Measurements from ENCODE around the gene FAM124A. TPM values are rescaled to one million over a fixed set of nuclear protein-coding genes. Genes with fewer than 3 reads are reported as not detected.

Gene FAM124A
- total and polyA plus RNA-seq, 2 of the 8 experiments (the other 6 are each of a cell fraction or from before 2014, with no cell fraction given) = 40.7 to 49.9 TPM

DNA sequence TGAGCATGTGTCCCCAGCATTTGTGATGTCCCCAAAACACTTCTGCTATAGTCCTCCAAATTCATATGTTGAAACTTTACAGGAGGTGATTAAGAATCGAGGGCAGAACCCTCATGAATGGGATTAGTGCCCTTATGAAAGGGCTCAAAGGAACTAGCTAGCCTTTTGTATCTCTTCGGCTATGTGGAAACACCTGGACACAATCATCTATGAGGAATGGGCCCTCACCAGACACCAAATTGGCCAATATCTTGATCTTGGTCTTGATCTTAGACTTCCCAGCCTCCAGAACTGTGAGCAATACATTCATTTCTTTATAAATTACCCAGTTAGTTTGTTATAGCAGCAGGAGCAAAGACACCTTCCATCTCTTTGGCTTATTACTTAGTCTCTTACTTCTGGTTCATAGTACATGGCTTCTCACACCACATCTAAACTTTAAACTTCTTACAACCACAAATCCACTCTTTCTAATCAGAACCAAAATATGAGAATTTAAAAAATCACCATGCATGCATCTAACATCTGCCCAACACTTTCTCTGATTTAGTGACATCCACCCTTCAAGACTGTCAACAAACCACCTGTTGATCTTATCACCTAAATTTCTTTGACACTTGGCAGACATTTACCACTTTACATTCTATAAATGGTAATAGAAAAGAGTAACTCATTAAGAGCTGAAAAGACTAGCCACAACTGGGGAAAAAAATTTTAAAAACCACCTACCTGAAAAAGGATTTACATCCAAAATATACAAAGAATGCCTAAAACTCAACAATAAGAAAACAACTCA lies 110.6 kb downstream of the FAM124A start:
- no peak overlapping the region for H2BK15ac ChIP-seq (ENCODE audit: low read length)
- ChIA-PET CTCF (ENCODE audit: partially characterized antibody) (interaction anchor here (1.7 kb wide), 1 partner anchor 13 kb away, joined by 4 read pairs; no protein-coding TSS in a partner anchor), POLR2A (ENCODE audit: partially characterized antibody) (interaction anchor here (1.3 kb wide), 1 partner anchor 154 kb away, joined by 4 read pairs; no protein-coding TSS in a partner anchor)
- no peak overlapping the region for H2BK12ac ChIP-seq (ENCODE audit: low read depth, low read length)
- H3K4me2 ChIP-seq (ENCODE audit: insufficient read depth in 1 of 2, low read depth in 2 of 2, low read length in 2 of 2) = no peak overlapping the region
- FAIRE-seq (no peak), DNase-seq (ENCODE audit: low read depth in 1 of 2, low spot score in 2 of 2) (no peak)
- H3K79me2 ChIP-seq (ENCODE audit: control insufficient read depth in 1 of 2, insufficient read depth in 2 of 2, low read length in 2 of 2) = no peaks in the 10 kb centered on the region
- no peak overlapping the region for H3K56ac ChIP-seq (replicated peaks; ENCODE audit: insufficient read length, low read depth, low read length)
- H3K14ac ChIP-seq (ENCODE audit: insufficient read length) = no peak overlapping the region
- H3K23ac ChIP-seq (ENCODE audit: insufficient read length) = no peak overlapping the region
- H3K27ac ChIP-seq (ENCODE audit: low read depth, low read length) = no peak overlapping the region
- no peak overlapping the region for H4K8ac ChIP-seq (ENCODE audit: extremely low read depth, insufficient read depth, low read length)
- H4K20me1 ChIP-seq (replicated peaks in 1 of 2; ENCODE audit: control insufficient read depth in 1 of 2, insufficient read depth in 2 of 2, low read length in 2 of 2) = no peaks in the 10 kb centered on the region
- 87% methylated on average over 2 of the region's 2 CpGs; no CpG with 5 or more reads in 1 of the 2 experiments for WGBS, 2 experiments (ENCODE audit: extremely low coverage in 1 of 2, insufficient coverage in 1 of 2, insufficient read length in 1 of 2, insufficient replicate concordance in 2 of 2, low coverage in 1 of 2, low lambda C conversion rate in 2 of 2, missing lambda C conversion rate in 1 of 2)
- no peak overlapping the region for H3K9ac ChIP-seq (replicated peaks in 1 of 4; ENCODE audit: extremely low read depth in 1 of 4, low read depth in 3 of 4, low read length in 3 of 4)
- H2AK5ac ChIP-seq (ENCODE audit: low read depth, low read length) = no peak overlapping the region
- no peak overlapping the region for H3K18ac ChIP-seq (ENCODE audit: extremely low read depth, low read length)
- H3K9me3 ChIP-seq (ENCODE audit: insufficient read depth in 2 of 2, low read depth in 1 of 2, low read length in 1 of 2) = no peaks in the 10 kb centered on the region
- H2BK20ac ChIP-seq (ENCODE audit: low read length) = no peak overlapping the region
- no peaks in the 10 kb centered on the region for H3K36me3 ChIP-seq (ENCODE audit: control insufficient read depth in 2 of 4, insufficient read depth in 4 of 4, low read length in 3 of 4)
- no peak overlapping the region for H3K4me3 ChIP-seq (ENCODE audit: extremely low read depth in 1 of 4, insufficient read depth in 2 of 4, low read depth in 3 of 4, low read length in 4 of 4)
- no peak overlapping the region for H2AFZ ChIP-seq (ENCODE audit: low read length)
- no peak overlapping the region for H2BK120ac ChIP-seq (replicated peaks; ENCODE audit: low read depth, low read length)
- no peaks in the 10 kb centered on the region; a peak in 1 of 7 replicates for H3K27me3 ChIP-seq (replicated peaks in 1 of 4; ENCODE audit: control insufficient read depth in 3 of 4, extremely low read depth in 1 of 4, insufficient read depth in 3 of 4, low read length in 3 of 4)
- H2BK5ac ChIP-seq (ENCODE audit: low read depth, low read length) = no peak overlapping the region
- H3K79me1 ChIP-seq (ENCODE audit: low read depth, low read length) = no peaks in the 10 kb centered on the region
- no peaks in the 10 kb centered on the region for H3K23me2 ChIP-seq (ENCODE audit: low read depth, low read length)
- H3K4me1 ChIP-seq (replicated peaks in 1 of 4; ENCODE audit: control insufficient read depth in 3 of 4, insufficient read depth in 4 of 4, low read length in 3 of 4) = peaks cover 0 to 3% (median 1%) of the 10 kb centered on the region in 4 experiments; a peak in 1 of 7 replicates
- H4K91ac ChIP-seq (replicated peaks; ENCODE audit: insufficient read length, low read length) = no peak overlapping the region
- no peak overlapping the region for H3K4ac ChIP-seq (replicated peaks; ENCODE audit: insufficient read length, low read depth, low read length)
- H4K5ac ChIP-seq (ENCODE audit: insufficient read length, low read depth, low read length) = no peak overlapping the region
- TF ChIP-seq RXRA (IDR thresholded peaks at IDR 0.05; ENCODE audit: insufficient read depth, low read depth, low read length) = no peak
- TF ChIP-seq RBBP5 (IDR thresholded peaks at IDR 0.05; ENCODE audit: borderline replicate concordance, low read depth, low read length) = no peak
- TF ChIP-seq ATF3 (IDR thresholded peaks at IDR 0.05; ENCODE audit: insufficient read depth, low read depth, low read length) = no peak
- no peak for TF ChIP-seq SIRT6 (IDR thresholded peaks at IDR 0.05; ENCODE audit: low read length)
- TF ChIP-seq RFX5 (IDR thresholded peaks at IDR 0.05; ENCODE audit: borderline replicate concordance, low read depth, low read length) = no peak
- TF ChIP-seq GABPA (IDR thresholded peaks at IDR 0.05; ENCODE audit: borderline replicate concordance, insufficient read depth, low read length) = no peak
- TF ChIP-seq, protein P1, sequence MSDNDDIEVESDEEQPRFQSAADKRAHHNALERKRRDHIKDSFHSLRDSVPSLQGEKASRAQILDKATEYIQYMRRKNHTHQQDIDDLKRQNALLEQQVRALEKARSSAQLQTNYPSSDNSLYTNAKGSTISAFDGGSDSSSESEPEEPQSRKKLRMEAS (IDR thresholded peaks at IDR 0.05) = no peak
- TF ChIP-seq, protein P2, sequence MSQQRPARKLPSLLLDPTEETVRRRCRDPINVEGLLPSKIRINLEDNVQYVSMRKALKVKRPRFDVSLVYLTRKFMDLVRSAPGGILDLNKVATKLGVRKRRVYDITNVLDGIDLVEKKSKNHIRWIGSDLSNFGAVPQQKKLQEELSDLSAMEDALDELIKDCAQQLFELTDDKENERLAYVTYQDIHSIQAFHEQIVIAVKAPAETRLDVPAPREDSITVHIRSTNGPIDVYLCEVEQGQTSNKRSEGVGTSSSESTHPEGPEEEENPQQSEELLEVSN (IDR thresholded peaks at IDR 0.05) = no peak
- no peak for TF ChIP-seq POLR2A (IDR thresholded peaks at IDR 0.05; ENCODE audit: control extremely low read depth in 1 of 2, low read depth in 2 of 2, low read length in 2 of 2)
- no peak for TF ChIP-seq RNF2 (IDR thresholded peaks at IDR 0.05; ENCODE audit: borderline replicate concordance, low read depth, low read length, missing control alignments, poor library complexity, severe bottlenecking)

Measured in H1 (cell line).